Heart left ventricle (tissue), 16 donors: ENCODE results near the gene HORMAD2. TPM values are rescaled to one million over a fixed set of nuclear protein-coding genes. Genes with fewer than 3 reads are reported as not detected.

Experiments used
- ATAC-seq, 4 donors: fragments of 200-7000 bp; cut with Tn5 transposase; one replicate each; pipeline ENCODE4 v1.9.1; 2020 to 2022; ENCODE audit warnings: moderate library complexity in 4 of 4, mild to moderate bottlenecking in 3 of 4, moderate number of reproducible peaks in 1 of 4
- DNase-seq, 5 donors: peaks; one replicate each; pipeline ENCODE4 v3.0.0-alpha.2; 2020
- H3K27ac ChIP-seq, 12 donors: fragments of 200-600 bp; sonication (generic) in 4 of 12; one replicate each; pipeline versions ENCODE4 v1.5.0 to v1.8.0; 2016 to 2022; ENCODE audit warnings: mild to moderate bottlenecking in 2 of 12
- H3K27me3 ChIP-seq, 9 donors: fragments of 200-600 bp; sonication (generic) in 2 of 9; one replicate each; pipeline versions ENCODE4 v1.5.1 to v1.8.0; 2016 to 2022; ENCODE audit warnings: mild to moderate bottlenecking in 3 of 9
- H3K36me3 ChIP-seq, 9 donors: fragments of 200-600 bp; sonication (generic) in 2 of 9; one replicate each; pipeline versions ENCODE4 v1.5.0 to v1.8.0; 2018 to 2022; ENCODE audit warnings: mild to moderate bottlenecking in 2 of 9
- H3K4me1 ChIP-seq, 12 donors: fragments of 200-600 bp; sonication (generic) in 4 of 12; one replicate each; pipeline versions ENCODE4 v1.5.0 to v1.8.0; 2016 to 2022; ENCODE audit warnings: mild to moderate bottlenecking in 3 of 12
- H3K4me3 ChIP-seq, 12 donors: fragments of 200-600 bp; sonication (generic) in 4 of 12; one replicate each; pipeline versions ENCODE4 v1.5.0 to v1.8.0; 2017 to 2022; ENCODE audit warnings: mild to moderate bottlenecking in 9 of 12, moderate library complexity in 4 of 12
- H3K9me3 ChIP-seq, 12 donors: fragments of 200-600 bp; sonication (generic) in 4 of 12; one replicate each; pipeline versions ENCODE4 v1.5.0 to v1.8.0; 2016 to 2022; ENCODE audit warnings: mild to moderate bottlenecking in 1 of 12
- POLR2A ChIP-seq, 2 donors: fragments of 450-650 bp; IDR thresholded peaks; one replicate each; pipeline ENCODE4 v1.6.1; 2017; ENCODE audit warnings: antibody characterized with exemption in 2 of 2, mild to moderate bottlenecking in 2 of 2, moderate library complexity in 2 of 2
- WGBS, 4 donors: extraction: QIAGEN DNeasy Blood & Tissue Kit in 2 of 4; methylation state at CpG; one replicate each; pipeline versions ENCODE4 v1.1.5 to v1.1.7; 2013 to 2018; 5-methylcytosine and 5-hydroxymethylcytosine counted together
- intact Hi-C, 10 donors: fragments of 100-400 bp; cut with DNase I; formaldehyde crosslinking; loops; one replicate each; pipeline versions ENCODE4 v1.11.1 to v1.14.2; 2022
- polyA plus RNA-seq, 2 donors: library from polyadenylated mRNA; stranded (reverse); fragments of 200-250 nt; gene quantifications; one replicate each; pipeline ENCODE4 v1.2.3, GENCODE V29; 2013
- total RNA-seq, 9 donors: library from RNA; depleted of rRNA in 2 of 9; stranded (reverse); fragments of >200 nt in 2 of 9; fragmentation: NEBNext Ultra II Directional in 3 of 9; extraction: Animal tissue kit (Norgen Biotek cat#: 25700) in 3 of 9; gene quantifications; one replicate each; pipeline versions ENCODE4 v1.1.0 to v1.2.4, GENCODE V29; 2016 to 2023
- TF ChIP-seq, protein P1 (sequence below), 12 donors: fragments of 200-600 bp; sonication (generic) in 4 of 12; IDR thresholded peaks; one replicate each; pipeline versions ENCODE4 v1.5.0 to v1.8.0; 2018 to 2022; ENCODE audit warnings: antibody characterized with exemption in 12 of 12, mild to moderate bottlenecking in 5 of 12
- donor health status: ischemic (EF 13 %, LVEDD 7.1; RV severe dilation, severe dysfunction).
- donor health status: healthy with polysubstance abuse.
- donor health status: DM: no; HTN: yes; CAD: no.
- donor health status: DM: no; HTN: no; CAD: no.
- donor health status: ischemic (EF 25% LVEDD 6.9; RV normal size, moderate dysfunction).
- donor health status: ischemic (EF 25% LVEDD 5.7; RV mildly dilated, moderate dysfunction).
- donor health status: healthy.
- donor health status: DM: yes; HTN: yes; CAD: no.
- donor health status: ischemic (EF 35%, LVEDD 5.7; RV mildly dilated, moderate dysfunction).
- donor health status: nonischemic (EF 11% LVEDD 7.7; RV severe dilation, severe dysfunction).
- donor health status: DM: yes; HTN: yes; CAD: no.
- donor health status: PGD.
- donor health status: ischemic (EF 29% LVEDD 5.4; RV normal size, mild dysfunction).
- donor health status: nonischemic (EF 23%, LVEDD 6.1; RV moderate dilation, normal function).

HORMAD2 gene
- total and polyA plus RNA-seq, 11 donors = not detected

DNA sequence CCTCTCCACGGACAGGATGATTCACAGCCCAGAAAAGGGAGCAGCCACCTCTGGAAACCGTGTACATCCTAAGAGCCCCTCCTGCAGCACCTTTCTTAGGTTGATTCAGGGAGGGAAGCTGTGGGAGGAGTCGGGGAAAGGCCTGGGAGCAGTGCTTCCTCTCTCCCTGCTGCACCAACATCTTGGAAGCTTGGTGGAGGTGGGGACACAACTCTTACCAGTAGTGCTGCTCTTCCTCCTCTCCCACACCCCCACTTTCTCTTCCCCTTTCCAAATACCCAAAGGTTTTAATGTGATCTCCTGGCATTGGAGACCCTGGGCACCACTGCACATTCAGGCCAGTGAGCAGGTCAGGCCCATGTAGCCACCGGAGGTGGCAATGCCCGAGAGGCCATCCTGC is 46.4 kb upstream of the HORMAD2 start:
- peaks cover 0 to 13% (median 3%) of the 10 kb centered on the region in 9 donors for H3K36me3 ChIP-seq
- no peaks in the 10 kb centered on the region for H3K9me3 ChIP-seq
- peak in 1 of 4 donors; percentile 7 for ATAC-seq
- H3K27me3 ChIP-seq = no peaks in the 10 kb centered on the region
- H3K4me1 ChIP-seq = peaks cover 0 to 12% (median 1%) of the 10 kb centered on the region in 12 donors
- no peak overlapping the region for H3K4me3 ChIP-seq
- TF ChIP-seq, protein P1, sequence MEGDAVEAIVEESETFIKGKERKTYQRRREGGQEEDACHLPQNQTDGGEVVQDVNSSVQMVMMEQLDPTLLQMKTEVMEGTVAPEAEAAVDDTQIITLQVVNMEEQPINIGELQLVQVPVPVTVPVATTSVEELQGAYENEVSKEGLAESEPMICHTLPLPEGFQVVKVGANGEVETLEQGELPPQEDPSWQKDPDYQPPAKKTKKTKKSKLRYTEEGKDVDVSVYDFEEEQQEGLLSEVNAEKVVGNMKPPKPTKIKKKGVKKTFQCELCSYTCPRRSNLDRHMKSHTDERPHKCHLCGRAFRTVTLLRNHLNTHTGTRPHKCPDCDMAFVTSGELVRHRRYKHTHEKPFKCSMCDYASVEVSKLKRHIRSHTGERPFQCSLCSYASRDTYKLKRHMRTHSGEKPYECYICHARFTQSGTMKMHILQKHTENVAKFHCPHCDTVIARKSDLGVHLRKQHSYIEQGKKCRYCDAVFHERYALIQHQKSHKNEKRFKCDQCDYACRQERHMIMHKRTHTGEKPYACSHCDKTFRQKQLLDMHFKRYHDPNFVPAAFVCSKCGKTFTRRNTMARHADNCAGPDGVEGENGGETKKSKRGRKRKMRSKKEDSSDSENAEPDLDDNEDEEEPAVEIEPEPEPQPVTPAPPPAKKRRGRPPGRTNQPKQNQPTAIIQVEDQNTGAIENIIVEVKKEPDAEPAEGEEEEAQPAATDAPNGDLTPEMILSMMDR (IDR thresholded peaks at IDR 0.05) = no peak
- TF ChIP-seq POLR2A (IDR thresholded peaks at IDR 0.05) = no peak
- no peak overlapping the region for H3K27ac ChIP-seq
- DNase-seq = no peak
- intact Hi-C loops = no loop called here
- WGBS, 4 donors = 69 to 73% (median 71%) methylated on average over 5 of the region's 5 CpGs

DNA sequence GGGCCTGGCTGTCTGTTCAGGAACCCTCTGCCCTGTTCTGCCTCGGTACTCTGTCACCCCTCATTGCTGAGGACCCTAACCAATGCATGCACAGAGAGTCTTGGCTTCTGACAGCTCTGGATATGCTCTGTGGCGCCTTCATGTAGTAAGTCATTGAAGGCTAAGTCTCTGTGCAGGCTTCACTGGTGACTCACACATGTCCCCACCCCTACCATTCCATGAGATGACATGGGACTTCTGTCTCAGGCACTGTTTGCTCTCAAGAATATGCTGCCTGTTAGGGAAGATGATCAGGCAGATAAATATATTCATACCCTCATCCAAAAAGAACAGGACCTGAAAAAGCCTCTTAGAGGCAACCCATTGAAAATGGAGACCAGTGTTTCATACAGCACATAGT is 43.6 kb upstream of the HORMAD2 start:
- intact Hi-C loops = no loop called here
- WGBS, 4 donors = 81 to 100% (median 90%) methylated on average over 2 of the region's 2 CpGs
- TF ChIP-seq POLR2A (IDR thresholded peaks at IDR 0.05) = no peak
- TF ChIP-seq, protein P1 (IDR thresholded peaks at IDR 0.05) = no peak

DNA sequence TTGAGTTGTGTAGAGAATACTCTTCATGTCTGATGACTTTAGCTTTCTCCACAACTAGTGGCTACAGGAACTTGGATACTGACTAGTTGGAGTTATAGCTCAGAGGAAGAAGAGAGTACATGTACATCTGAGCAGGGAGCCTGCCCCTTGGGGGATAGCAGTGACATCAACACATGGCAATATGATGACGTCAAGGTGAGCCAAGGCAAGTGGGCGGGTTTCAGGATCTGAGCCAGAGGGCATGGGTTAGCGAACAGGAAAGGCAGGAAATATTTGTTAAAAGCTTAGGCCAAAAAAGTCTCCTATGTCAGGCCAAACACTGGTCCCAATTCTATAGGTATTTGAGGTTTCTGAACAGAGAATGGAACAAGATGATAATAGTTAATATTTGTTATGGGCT is 42.0 kb upstream of the HORMAD2 start:
- intact Hi-C loops = no loop called here
- no peaks in the 10 kb centered on the region for H3K27me3 ChIP-seq
- H3K9me3 ChIP-seq = no peaks in the 10 kb centered on the region
- peak in 1 of 5 donors; percentile 43 for DNase-seq
- no peak overlapping the region for H3K27ac ChIP-seq
- WGBS, 4 donors = 54 to 57% (median 54%) methylated on average over 3 of the region's 3 CpGs
- H3K36me3 ChIP-seq = no peaks in the 10 kb centered on the region
- ATAC-seq = peak in 2 of 4 donors; percentile 53 to 70
- H3K4me3 ChIP-seq = no peak overlapping the region
- TF ChIP-seq POLR2A (IDR thresholded peaks at IDR 0.05) = no peak
- TF ChIP-seq, protein P1 (IDR thresholded peaks at IDR 0.05) = no peak
- peaks cover 0 to 6% (median 2%) of the 10 kb centered on the region in 12 donors for H3K4me1 ChIP-seq

More for the DNA sequence above, 43.6 kb upstream of the HORMAD2 start:
- no peaks in the 10 kb centered on the region for H3K9me3 ChIP-seq
- H3K36me3 ChIP-seq = peaks cover 0 to 2% (median 0%) of the 10 kb centered on the region in 9 donors
- peaks cover 0 to 12% (median 2%) of the 10 kb centered on the region in 12 donors for H3K4me1 ChIP-seq
- DNase-seq (no peak), ATAC-seq (no peak)
- no peak overlapping the region for H3K4me3 ChIP-seq
- no peak overlapping the region for H3K27ac ChIP-seq
- no peaks in the 10 kb centered on the region for H3K27me3 ChIP-seq

DNA sequence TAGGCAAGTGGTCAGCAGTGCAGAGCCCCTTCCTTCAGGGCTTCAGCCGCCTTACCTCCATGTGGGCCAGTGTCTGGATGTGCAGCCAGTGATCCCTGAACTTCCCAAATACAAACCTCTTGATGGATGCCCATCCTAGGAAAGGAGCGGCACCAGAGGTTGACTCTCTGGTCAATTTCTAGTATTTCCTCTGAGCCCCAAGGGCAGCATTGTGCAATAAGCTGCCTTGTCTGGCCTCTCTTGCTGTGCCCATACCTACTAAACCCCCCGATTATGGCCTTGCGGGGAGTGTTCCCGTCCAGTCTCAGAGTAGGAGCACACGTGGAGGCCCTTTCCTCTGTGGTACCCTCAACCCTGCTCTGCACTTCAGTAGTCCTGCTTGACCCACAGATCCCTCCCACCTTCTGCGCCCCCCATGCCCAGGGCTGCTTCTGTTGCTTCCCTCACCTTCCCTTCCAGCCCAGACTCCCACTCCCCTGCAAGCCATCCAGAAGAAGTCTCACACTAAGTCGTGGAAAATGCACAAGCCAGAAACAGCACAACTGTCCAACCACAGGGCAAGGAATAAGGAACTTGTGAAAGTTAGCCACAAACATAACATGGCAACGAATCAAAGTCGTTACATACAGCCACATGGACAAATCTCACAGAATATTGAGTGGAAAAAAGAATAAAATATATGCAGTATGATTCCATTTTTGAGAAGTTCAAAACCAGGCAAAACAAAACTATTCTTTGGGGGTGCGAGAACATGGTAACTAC is 39.6 kb upstream of the HORMAD2 start:
- peaks cover 0 to 11% (median 4%) of the 10 kb centered on the region in 12 donors for H3K4me1 ChIP-seq
- DNase-seq = no peak
- no peak for TF ChIP-seq POLR2A (IDR thresholded peaks at IDR 0.05)
- TF ChIP-seq, protein P1 (IDR thresholded peaks at IDR 0.05) = no peak
- no peaks in the 10 kb centered on the region for H3K9me3 ChIP-seq
- intact Hi-C loops = no loop called here
- H3K27me3 ChIP-seq = no peaks in the 10 kb centered on the region
- no peaks in the 10 kb centered on the region for H3K36me3 ChIP-seq
- H3K27ac ChIP-seq = no peak overlapping the region
- WGBS, 4 donors = 88 to 90% (median 89%) methylated on average over 7 to 11 of the region's 11 CpGs
- no peak overlapping the region for H3K4me3 ChIP-seq
- ATAC-seq = no peak
